GM18526 (cell line): ENCODE data around the gene LENG9.

ENCODE experiments used
- POLR2A ChIP-seq: IDR thresholded peaks from 3 replicates; pipeline ENCODE4 v1.6.1; 2011; ENCODE audit not compliant: insufficient read length; ENCODE audit errors: extremely low read depth

The LENG9 gene

DNA sequence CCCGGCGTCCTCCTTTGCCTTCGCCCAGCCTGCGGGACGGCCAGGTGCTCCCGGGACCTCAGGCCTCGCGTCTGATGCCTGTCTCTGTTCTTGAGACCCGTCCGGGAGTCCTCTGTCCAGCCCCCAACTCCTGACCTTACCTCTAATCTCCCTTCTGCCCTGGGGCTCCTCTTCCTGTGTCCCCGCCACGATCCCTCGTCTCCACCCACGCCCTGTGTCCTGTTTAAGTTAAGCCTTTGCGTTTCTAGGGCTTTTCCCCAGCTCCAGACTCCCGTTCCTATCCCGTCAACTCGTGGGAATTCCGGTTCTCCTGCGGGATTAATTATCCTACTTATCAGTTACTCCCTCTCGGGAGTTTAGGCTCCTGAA, 13.9 kb downstream of the LENG9 start:
- no peak for TF ChIP-seq POLR2A

DNA sequence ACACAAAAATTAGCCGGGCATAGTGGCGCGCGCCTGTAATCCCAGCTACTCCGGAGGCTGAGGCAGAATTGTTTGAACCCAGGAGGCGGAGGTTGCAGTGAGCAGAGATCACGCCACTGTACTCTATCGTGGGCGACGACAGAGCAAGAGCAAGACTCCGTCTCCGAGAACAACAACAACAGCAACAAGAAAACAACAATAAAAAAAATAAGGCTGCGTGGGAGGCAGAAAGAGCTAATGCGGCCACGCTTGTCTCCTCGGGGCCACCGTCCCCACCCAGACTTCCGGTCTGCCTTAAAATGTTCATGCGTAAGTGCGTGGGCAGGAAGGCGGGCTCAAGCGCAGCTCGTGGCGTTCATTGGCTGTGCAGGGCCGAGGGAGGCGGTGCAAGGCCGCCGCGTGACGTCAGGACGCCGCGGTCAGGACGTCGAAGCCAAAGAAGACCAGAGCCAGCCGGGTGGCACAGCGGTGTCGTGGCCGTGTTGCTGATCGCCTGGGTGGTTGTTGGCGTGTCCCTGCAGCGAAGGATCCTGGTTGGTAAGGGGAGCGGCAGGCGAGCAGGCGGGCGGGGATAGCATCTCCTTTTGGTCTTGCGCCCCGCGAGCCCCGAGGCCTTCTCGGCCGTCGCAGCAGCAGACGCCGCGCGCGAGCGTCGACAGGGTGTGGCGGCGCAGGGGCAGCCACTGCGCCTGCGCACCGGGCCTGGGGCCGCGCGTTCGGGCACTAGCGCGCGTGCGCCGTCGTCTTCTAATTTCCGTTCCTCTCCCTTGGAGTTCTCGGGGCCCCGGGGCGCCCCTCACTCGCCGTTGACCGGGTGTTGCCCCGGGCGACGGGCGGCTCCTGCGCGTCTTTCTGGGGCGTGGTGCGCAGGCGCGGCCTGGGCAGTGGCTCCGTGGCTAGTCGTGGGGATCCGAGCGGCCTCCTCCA, 14.5 kb downstream of the LENG9 start, which contains the start of gene LENG8:
TSS of gene LENG8 (plus strand) at position 426 of the 927 bp plus-strand sequence. CDS start 2,146 bp downstream, outside the sequence.
- peak; percentile 95 for TF ChIP-seq POLR2A

DNA sequence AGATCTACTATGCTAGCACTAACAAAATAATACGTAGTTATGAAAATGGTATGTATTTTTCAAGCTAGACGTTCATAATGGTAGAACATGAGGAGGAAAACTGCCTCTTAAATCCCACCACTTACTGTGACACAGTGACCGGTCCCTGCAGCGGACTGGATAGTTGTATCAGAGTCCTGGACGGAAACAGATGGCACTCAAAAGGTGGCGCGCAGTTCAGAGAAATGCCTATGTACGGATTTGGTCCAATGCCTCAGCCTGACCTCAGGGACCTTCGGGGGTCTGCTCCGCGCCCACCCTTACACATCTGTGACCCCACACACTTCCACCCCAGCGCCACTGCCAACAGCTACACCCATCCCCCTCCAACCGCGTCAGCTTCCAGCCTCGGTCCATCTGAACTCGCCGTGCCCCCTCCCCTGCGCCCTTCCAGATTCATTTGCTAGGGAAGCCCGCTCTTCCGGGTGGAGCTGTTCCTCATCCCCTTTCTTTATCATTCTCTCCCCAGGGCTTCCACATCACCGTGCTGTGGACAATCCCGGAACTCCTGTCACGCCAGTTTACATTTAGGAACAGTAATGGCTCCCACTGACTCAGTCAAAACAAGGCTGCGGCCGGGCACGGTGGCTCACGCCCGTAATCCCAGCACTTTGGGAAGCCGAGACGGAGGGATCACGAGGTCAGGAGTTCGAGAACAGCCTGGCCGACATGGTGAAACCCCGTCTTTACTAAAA, 15.4 kb downstream of the LENG9 start:
- no peak for TF ChIP-seq POLR2A

DNA sequence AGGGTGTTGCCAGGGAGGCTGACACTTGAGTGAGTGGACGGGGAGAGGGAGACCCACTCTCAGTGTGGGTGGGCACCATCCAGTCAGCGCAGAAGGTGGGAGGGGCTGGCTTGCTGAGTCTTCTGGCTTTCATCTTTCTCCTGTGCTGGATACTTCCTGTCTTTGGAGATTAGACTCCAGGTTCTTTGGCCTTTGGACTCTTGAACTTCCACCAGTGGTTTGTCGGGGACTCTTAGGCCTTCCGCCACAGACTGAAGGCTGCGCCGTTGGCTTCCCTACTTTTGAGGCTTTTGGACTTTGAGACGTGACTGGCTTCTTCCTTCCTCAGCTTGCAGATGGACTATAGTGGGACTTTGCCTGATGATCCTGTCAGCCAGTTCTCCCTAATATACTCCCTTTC, 18.8 kb downstream of the LENG9 start:
- no peak for TF ChIP-seq POLR2A

DNA sequence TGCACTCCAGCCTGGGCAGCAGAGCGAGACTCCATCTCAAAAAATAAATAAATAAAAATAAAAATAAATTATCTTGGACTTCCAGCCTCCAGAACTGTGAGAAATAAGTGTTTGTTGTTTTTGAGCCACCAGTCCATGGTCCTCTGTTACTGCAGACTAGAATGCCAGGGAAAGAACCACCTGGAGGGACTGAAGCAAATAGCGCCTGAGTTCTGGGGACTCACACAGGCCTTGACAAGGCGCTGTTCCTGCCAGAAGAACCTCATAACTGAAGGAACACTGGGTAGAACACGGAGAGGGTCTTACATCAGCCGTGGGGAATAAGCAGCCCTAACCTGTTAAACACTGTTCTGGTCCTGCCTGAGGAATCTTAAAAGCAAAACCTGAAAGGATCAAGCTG, 22.9 kb downstream of the LENG9 start:
- TF ChIP-seq POLR2A, result no peak

DNA sequence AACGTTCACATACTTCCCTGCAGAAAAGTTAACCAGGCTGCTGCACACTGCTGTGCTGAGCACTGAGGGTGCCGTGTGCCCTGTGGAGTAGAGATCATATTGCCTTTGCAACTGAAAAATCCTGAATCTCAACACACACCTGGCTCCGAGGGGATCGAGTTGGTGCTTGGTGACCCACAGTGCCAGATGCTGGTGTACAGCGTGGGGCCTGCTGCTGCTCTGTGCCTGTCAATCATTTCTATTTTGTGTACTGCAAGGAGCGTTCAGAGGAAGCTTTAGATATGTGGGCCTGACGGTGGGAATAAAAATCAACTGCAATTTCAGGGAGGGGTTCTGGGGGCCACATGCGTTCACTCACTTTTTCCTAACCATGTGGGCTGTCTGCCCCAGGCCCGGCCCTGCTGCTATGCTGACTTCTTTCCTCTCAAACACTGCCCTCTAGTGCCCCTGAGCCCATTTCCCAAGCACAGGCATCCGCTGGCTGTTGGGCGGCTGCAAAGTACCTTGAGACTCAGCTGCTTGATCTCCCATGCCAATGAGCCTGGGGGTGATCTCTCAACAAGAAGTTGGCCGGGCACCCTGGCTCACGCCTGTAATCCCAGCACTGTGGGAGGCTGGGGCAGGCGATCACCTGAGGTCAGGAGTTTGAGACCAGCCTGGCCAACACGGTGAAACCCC, 24.3 kb downstream of the LENG9 start:
- no peak for TF ChIP-seq POLR2A

DNA sequence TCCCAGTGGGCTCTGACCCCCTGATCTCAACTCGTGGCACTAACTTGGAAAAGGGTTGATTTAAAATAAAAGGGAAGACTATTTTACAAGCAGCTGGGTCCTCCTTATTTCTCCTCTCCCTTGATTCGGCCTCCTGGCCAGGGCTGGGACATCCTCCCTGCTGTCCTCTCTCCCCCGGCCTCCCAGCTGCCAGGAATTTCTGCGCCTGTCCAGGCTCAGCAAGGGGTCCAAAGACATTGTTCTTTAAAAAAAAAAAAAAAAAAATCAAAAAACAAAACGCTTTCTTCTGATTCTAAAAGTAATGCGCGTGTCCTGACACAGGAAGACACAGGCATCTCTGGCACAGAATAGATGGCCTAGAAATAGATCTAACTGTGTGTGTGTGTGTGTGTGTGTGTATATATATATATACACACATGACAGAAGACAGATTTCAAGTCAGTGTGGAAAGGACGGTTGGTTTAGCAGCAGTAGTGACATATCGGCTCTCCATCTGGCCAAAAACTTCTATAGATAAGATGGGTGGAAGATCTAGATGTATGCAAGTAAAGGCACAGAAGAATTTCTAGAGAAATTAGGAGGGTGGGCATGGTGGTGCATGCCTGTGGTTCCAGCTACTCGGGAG, 26.8 kb downstream of the LENG9 start:
- no peak for TF ChIP-seq POLR2A

DNA sequence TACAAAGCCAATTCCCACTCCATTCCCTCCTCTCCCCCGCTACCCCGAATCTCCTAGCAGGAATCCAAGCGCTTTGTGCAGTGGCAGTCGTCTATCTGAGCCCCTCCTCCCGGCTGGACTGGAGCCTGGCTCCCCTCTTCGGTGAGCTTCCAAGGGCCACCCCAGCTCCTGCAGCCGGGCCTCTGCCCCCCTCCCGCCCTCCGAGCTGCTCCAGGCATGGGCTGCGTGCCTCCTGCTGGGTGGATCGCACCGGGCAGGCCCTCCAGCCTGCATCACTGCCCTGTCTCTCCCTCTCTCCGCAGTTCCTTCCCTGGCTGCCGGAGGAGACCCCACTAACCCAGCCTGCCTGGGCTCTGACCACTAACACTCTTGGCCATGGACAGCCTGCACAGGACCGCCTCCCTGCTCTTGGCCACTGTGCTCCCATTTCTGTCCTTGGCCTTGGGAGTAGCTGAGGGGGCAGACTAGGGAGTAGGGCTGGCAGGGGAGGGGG, 27.5 kb downstream of the LENG9 start:
- no peak for TF ChIP-seq POLR2A

DNA sequence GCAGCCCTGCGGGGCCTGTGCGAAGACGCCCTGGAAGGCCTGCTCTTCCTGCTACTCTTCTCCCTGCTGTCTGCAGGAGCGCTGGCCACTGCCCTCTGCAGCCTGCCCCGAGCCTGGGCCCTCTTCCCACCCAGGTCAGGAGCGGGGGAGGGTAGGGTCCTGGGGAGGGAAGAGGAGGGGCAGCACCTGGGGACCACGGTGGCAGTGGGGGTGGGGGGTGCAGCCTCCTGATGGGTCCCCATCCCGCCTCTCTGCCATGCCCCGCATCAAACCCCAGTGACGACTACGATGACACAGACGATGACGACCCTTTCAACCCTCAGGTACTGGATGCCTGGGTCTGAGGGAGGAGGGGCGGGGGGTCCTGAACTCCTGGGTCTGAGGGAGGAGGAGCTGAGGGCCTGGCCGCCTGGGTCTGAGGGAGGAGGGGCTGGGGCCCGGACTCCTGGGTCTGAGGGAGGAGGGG, 28.0 kb downstream of the LENG9 start:
- no peak for TF ChIP-seq POLR2A

DNA sequence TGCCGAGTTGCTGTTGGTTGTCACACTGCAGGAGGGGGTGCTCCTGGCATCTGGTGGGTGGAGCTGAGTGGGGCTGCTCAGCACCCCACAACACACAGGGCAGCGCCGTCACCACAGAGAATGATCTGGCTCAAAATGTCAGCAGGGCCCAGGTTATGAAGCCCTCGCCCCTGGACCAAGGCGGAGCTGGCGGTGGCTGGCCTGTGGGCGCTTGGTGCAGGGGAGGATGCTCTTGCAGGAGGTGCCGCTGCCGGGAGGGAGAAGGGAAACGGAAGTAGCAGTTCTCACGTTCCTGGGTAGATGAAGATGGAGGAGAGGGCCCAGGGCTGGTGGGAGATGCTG, 28.7 kb downstream of the LENG9 start:
- no peak for TF ChIP-seq POLR2A

DNA sequence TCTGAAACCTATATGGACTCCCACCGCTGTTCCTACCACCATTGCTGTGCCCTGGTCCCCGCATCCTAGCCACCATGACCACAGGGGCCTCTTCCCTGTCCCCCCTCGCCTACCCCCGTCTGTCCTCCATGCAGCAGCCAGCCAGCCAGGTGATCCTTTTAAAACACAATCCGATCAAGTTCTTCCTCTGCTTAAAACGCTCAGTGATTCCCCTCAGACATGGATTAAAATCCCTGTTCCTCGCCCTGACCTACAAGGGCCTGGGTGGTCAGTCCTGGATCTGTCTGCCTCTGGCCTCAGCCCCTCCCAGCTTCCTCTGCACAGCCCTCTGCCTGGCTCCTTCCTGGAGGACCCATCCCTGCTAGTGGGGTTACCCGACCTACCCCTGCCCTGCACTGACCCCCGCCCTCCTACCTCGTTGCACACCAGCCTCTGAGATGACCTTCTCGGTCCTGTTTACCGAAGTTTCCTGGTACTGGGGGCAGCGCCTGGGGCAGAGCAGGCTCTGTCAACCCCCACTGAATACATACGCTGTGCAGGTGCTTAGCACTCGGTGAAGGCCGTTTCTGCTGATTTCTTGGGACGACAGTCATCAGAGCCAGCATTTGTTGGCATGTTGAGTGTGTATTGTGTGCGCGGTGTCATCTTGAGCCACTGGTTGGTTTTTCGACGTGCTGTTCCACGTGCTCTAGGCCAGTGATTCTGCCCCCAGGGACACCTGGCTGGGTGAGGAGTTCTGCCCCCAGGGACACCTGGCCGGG, 29.3 kb downstream of the LENG9 start:
- no peak for TF ChIP-seq POLR2A

DNA sequence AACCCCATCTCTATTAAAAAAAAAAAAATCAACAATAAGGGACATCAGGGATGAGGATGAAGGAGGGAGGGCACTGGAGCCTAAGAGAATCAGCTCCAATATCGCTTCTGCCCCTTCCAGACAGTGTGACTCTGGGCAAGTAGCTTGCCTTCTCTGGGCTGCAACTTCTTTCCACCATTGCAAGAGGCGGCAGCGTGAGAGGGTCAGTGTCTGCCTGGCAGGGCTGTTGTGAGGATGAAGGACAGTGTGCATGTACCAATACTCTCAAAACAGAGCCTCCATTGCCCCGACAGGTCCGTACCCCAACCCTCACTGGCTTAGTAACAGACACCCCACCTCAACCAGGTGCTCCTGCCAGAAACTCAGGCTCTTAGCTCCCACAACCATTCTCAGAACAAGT, 29.9 kb downstream of the LENG9 start:
- no peak for TF ChIP-seq POLR2A

DNA sequence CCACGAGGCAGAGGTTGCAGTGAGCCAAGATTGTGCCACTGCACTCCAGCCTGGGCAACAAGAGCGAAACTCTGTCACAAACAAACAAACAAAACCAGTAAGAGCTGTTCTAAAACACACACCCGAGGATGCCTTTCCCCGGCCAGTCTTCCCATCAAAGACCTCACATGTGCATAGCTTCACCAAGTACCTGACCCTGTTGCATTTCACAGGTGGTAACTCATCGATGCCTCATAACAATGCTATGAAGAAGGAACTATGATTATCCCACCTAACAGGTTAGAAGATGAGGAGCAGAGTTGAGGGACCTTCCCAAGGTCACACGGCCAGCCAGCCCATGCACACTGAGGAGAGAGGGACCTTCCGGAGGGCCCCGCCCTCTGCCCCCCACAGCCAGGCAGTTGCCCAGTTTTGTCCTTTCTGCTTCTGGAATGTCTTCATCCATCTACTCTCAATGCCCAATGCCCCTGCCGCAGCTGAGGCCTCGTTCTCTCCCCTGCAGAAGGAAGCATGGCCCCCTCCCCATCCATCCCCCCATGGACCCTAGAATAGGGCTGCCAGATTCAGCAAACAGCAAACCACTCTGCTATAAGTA, 31.3 kb downstream of the LENG9 start:
- TF ChIP-seq POLR2A, result no peak

DNA sequence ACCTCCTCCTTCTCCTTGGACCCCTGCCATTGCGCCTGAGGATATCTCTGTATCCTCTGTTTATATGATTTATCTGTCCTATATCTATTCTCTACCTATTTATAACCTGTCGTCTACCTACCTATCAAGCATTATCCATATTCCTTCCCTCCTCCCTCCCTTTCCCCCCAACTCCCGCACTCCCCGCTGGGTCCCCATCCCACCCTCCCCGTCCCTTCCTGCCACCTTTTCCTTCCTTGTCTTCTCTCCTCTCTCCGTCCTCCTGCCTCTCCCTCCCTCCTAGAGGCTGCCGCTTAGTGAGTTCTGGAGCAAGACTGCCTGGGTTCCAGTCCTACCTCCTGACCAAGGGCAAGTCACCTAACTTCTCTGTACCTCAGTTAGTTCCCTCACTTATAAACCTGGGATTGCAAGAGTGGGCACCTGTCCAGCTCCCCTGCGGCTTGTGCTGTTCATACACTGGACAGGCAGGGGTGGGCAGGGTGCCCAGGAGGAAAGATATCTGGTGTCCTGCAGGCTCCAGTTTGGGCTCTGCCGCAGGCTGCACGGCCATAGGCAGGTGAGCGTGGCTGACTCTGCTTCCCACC, 32.2 kb downstream of the LENG9 start:
- TF ChIP-seq POLR2A, result no peak
